Neural progenitor cell (in vitro differentiated cells): Measurements from ENCODE around the gene CNOT1.

Experiments
- EZH2 ChIP-seq: fragments of 200-600 bp; sonication (generic); IDR thresholded peaks from 2 replicates; pipeline ENCODE4 v1.6.1; 2017; ENCODE audit warnings: antibody characterized with exemption, mild to moderate bottlenecking, moderate library complexity
- EZH2phosphoT487 ChIP-seq: fragments of 200-600 bp; sonication (generic); IDR thresholded peaks from 2 replicates; pipeline ENCODE4 v1.6.1; 2017; ENCODE audit warnings: antibody characterized with exemption
- TF ChIP-seq, protein P1 (sequence below): fragments of 200-600 bp; sonication (generic); IDR thresholded peaks from 2 replicates; pipeline ENCODE4 v1.5.1; 2017; ENCODE audit warnings: antibody characterized with exemption, mild to moderate bottlenecking

DNA sequence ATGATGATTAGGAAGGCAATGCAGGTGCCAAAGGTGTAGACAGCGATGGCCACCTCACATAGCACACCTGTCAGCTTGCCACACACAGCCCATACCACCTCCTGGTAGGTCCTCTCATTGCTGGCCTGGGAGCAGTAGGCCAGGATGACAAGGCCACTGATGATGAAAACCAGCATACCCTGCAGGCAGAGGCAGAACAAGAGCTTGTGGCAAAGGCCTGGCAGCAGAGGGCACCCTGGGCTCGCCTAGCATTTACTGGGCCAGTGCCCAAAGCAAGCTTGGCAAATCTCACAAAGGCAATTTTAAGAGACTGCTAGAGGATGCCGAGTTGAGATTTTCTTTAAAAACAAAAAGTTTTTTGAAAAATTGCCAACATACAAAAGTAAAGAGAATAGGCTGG is 49.1 kb upstream of the CNOT1 start:
- TF ChIP-seq, protein P1, sequence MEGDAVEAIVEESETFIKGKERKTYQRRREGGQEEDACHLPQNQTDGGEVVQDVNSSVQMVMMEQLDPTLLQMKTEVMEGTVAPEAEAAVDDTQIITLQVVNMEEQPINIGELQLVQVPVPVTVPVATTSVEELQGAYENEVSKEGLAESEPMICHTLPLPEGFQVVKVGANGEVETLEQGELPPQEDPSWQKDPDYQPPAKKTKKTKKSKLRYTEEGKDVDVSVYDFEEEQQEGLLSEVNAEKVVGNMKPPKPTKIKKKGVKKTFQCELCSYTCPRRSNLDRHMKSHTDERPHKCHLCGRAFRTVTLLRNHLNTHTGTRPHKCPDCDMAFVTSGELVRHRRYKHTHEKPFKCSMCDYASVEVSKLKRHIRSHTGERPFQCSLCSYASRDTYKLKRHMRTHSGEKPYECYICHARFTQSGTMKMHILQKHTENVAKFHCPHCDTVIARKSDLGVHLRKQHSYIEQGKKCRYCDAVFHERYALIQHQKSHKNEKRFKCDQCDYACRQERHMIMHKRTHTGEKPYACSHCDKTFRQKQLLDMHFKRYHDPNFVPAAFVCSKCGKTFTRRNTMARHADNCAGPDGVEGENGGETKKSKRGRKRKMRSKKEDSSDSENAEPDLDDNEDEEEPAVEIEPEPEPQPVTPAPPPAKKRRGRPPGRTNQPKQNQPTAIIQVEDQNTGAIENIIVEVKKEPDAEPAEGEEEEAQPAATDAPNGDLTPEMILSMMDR, result no peak
- no peak for TF ChIP-seq EZH2
- no peak for TF ChIP-seq EZH2phosphoT487
